ENCODE measurements around the gene EPS15.

DNA sequence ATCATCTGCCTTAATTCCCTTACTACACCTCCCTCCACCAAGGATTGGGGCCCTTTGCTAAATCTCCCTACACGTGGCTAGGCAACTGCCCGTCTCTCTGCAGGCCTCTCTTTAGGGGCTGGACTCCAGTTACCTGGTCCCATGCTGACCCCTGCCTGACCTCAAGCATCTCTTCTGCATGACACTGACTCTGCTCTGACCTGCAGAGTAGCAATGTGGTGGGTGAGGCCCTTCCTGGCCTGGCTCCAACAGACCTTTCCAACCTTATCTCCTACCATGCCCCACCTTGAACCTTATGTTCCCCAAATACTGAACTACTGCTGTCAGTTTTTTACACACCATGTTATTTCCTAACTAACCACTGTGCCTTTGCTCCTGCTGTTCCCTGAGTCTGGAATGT is 45.9 kb upstream of the EPS15 start:
- TF ChIP-seq, protein P1, sequence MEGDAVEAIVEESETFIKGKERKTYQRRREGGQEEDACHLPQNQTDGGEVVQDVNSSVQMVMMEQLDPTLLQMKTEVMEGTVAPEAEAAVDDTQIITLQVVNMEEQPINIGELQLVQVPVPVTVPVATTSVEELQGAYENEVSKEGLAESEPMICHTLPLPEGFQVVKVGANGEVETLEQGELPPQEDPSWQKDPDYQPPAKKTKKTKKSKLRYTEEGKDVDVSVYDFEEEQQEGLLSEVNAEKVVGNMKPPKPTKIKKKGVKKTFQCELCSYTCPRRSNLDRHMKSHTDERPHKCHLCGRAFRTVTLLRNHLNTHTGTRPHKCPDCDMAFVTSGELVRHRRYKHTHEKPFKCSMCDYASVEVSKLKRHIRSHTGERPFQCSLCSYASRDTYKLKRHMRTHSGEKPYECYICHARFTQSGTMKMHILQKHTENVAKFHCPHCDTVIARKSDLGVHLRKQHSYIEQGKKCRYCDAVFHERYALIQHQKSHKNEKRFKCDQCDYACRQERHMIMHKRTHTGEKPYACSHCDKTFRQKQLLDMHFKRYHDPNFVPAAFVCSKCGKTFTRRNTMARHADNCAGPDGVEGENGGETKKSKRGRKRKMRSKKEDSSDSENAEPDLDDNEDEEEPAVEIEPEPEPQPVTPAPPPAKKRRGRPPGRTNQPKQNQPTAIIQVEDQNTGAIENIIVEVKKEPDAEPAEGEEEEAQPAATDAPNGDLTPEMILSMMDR (IDR thresholded peaks at IDR 0.05 in 8 of 11, conservative IDR thresholded peaks at IDR 0.05 in 3 of 11) = no peak
- TF ChIP-seq POLR2A (IDR thresholded peaks at IDR 0.05) = no peak
- no peak for TF ChIP-seq POLR2AphosphoS5 (IDR thresholded peaks at IDR 0.05)

Measured in spleen (tissue), 7 donors.